Limb (tissue), 2 donors: ENCODE results near the gene PIN4.
A peak's percentile ranks its signal among the peaks of the same experiment; 100 is the strongest.
"Not testable (repeated sequence)": the region's sequence is repeated elsewhere in the genome, so short reads cannot be mapped to it uniquely, and the experiment has no call there.

ENCODE experiments used
- DNase-seq, 2 donors: peaks; one replicate each; pipeline ENCODE4 v3.0.0-alpha.2; 2016; ENCODE audit errors: extremely low spot score in 2 of 2

Gene PIN4

DNA sequence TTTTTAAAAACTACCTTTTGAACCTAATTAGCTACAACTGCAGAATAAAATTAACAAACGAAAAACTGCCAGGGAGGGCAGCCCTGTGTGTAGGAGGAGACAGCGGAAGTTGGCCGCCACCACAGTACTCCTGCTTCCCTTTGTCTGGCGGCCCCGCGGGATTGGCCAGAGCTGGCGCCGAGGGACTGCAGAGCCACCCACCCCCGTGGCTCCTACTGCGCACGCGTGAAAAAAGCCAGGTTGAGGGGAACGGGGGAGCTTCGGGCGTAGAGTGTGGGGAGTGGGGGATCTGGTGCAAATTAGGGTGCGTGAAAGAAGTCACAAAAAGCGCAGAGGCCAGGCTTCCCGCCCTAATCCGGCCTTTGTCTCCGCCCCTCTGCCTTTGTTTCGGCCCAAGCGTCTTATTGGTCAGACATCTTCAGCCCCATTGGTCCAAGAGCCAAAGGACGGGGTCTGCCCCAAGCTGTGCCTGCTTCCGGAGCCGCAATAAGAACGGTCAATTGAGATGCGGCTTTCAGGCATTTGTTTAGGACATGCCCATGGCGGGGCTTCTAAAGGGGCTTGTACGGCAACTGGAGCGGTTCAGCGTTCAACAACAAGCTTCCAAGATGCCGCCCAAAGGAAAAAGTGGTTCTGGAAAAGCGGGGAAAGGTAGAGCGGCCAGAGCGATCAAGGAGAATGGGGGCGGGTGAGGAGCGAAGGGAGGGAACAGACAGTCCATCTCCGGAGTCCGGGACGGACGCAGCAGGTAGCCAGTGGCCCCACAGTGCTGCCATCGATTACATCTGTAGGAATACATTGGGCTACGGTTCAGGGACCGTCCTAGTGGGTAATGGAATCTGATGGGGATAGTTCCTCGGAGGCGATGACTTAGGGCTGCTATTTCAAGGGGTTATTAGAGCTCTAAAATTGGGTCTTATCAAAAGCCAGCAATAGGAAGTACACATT, at the start of gene PIN4:
Gene PIN4, plus strand, starts transcription at position 580 of the 948 bp plus-strand sequence. Its CDS starts 29 bp downstream, at position 609.
- DNase-seq = peak; percentile 91 to 92

DNA sequence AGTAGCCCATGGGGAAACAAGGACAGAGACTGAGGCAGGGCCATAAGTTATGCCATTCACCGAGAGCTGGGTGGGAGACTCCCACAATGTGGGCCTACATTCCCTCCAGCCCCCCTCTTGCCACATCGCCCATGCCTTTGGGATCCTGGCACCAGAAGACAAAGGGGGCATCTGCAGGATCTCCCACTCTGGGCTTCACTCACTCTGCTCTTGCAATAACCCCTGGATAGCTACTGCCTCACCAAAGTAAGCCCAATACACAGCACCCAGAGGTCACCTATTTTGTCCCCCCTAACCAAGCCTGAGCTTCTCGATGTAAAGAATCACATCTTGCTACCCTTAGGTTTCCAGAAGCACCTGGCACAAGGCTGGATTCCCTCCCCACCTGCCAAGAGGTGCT, 49.1 kb upstream of the PIN4 start:
- no peak for DNase-seq

GRCh38 chrX:72133851-72134546, 47.6 kb upstream of the PIN4 start:
- no peak for DNase-seq

GRCh38 chrX:72137846-72138495, 43.6 kb upstream of the PIN4 start:
- DNase-seq = no peak

DNA sequence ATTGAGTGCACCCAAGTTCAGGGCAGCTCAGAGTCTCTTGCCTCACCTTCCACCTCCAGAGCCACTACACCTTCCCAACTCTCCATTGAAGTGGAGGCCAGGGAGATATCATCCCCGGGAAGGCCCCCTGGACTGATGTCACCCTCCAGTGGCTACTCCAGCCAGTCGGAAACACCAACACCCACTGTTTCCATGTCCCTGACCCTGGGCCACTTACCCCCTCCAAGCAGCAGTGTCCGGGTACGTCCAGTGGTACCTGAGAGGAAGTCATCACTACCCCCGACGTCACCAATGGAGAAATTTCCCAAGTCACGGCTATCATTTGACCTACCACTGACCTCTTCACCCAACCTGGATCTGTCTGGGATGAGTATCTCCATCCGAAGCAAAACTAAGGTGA, 42.0 kb upstream of the PIN4 start:
- no peak for DNase-seq

- DNase-seq = no peak
Observed at GRCh38 chrX:72141372-72142004, 40.1 kb upstream of the PIN4 start.

DNA sequence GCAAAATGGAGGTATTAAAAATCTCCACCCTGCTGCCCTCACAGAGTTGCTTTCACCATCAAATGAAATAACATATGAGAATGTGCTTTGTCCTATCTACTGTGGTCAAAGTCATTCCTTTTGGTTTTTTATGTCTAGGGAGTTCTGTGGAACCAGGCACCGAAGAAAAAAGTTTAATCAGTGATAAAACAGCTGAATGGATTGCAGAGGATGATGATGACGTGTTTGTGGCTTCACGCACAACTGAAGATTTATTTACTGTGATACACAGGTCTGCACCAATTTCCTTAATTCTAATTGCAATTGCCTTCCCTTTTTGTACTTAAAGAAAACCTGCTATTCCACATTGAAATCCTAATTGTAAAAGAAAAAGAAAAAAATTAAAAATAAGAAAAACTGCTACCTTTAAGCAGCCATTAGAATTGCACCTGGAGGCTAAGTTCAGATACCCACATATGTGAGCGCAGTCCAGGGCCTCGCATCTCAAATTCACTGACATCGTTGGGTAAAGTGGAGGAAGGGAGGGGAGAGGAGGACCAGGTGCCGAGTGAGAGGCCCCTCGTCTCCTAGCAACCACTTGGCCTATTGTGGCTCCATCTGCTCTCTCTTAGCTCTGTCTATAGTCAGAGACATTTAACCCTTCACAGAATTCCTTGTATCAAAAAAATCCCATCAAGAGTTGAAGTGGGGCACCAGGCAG, 39.3 kb upstream of the PIN4 start:
- DNase-seq = peak; percentile 56 to 58

DNA sequence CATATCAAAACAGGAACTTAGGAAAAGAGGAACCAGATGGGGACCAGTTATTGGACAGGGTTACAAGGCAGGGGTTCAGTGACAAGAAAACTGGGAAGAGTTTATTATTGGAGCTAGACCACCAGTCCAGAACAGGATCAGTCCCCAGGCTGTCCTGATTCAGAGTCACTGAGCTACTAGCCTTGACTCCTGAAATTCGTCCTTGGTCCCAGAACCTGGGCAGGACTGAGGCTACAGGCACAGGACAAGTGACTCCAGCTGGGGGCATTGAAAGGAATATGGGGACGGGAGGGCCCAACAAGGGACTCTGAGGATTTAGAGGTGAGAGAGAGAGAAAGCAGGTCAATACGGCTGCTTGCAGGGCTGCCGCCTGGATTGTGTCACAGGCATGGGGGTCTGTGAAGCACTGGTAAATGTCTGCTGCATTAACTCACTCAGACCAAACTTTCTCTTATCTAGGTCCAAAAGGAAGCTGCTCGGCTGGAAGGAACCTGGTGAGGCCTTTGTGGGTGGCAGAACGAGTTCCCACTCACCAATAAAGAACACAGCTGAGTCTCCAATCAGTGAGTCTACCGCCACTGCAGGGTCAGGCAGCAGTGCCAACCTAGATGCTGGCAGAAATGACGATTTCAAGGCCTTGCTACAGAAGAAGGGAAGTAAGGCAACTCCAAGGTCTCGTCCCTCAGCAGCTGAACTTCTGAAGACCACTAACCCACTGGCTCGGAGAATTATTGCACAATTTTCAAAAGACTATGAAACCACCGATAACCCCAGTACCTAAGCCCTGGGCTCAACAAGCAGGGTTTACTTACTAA, 38.6 kb upstream of the PIN4 start:
- no peak for DNase-seq

GRCh38 chrX:72143609-72143907, 38.0 kb upstream of the PIN4 start:
- DNase-seq = no peak

- no peak for DNase-seq
Observed at GRCh38 chrX:72145181-72145580, 36.4 kb upstream of the PIN4 start.

- no peak for DNase-seq
Observed at GRCh38 chrX:72146527-72146926, 35.0 kb upstream of the PIN4 start.

DNA sequence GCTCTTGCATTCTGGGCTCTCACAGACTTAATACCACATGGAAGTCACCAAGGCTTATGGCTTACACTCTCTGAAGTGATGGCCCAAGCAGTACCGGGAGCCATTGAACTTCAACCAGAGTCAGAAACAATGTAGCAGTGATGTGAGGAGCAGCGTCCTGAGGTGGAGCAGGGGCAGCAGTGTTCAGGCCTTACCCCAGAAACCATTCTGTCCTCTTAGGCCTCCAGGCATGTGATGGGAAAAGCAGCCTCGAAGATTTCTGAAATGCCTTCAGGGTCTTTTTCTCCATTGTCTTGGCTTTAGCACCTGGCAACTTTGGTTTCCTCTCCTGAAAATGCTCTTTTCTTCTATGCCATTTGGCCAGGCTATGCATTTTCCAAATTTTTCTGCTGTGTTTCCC, 22.8 kb upstream of the PIN4 start:
- DNase-seq = no peak

GRCh38 chrX:72159769-72160168, 21.8 kb upstream of the PIN4 start:
- DNase-seq = no peak

- DNase-seq = no peak
Observed at GRCh38 chrX:72165551-72165950, 16.0 kb upstream of the PIN4 start.

GRCh38 chrX:72169008-72169728, 12.4 kb upstream of the PIN4 start:
- no peak for DNase-seq

- DNase-seq = not testable (repeated sequence)
Observed at GRCh38 chrX:72176289-72176688, 5.3 kb upstream of the PIN4 start.

- DNase-seq = no peak
Observed at GRCh38 chrX:72176981-72177380, 4.6 kb upstream of the PIN4 start.

- no peak for DNase-seq
Observed at GRCh38 chrX:72180539-72180938, 1.0 kb upstream of the PIN4 start.

DNA sequence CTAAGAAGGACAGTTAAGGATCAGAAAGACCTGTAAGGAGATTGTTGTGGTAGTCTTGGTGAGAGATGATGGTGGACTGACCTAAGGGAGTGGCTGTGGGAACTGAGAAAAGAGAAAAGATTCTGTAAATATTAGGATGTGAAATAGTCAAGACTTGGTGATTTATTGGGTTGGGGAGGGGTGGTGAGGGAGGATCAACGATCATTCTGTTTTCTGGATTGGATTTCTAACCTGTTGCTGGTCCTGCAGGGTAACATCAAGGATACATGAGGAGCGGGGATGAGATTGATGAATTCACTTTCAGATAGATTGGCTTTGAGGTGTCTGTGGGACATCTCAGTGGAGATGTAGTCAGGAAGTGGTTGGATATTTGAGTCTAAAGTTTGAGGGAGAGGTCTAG, 1.4 kb downstream of the PIN4 start:
- no peak for DNase-seq
